A549 (cell line): ENCODE measurements around the gene MRPL34. TPM values are rescaled to one million over a fixed set of nuclear protein-coding genes. Genes with fewer than 3 reads are reported as not detected.

Source experiments
- ATAC-seq, 2 experiments: fragments of 200-7000 bp in 1 of 2; fragments of >200 bp in 1 of 2; cut with Nextera tagmentation in 1 of 2; cut with Tn5 transposase in 1 of 2; 3 replicates each; pipeline versions ENCODE4 v1.8.0 to v1.9.1; 2018 to 2020; ENCODE audit warnings: mild to moderate bottlenecking in 1 of 2, moderate library complexity in 1 of 2
- CTCF ChIA-PET: fragments of 300-600 bp; sonication (Branson Sonifier 250); formaldehyde crosslinking; extraction: SDS; loops from one replicate; lab custom pipeline; 2021; ENCODE audit warnings: antibody characterized with exemption, inconsistent platforms; lab: Yijun Ruan, JAX
- POLR2A ChIA-PET: fragments of 350-600 bp; formaldehyde crosslinking; extraction: SDS; loops from one replicate; lab custom pipeline; 2021; ENCODE audit warnings: antibody characterized with exemption, inconsistent platforms; lab: Yijun Ruan, JAX
- DNase-seq, 2 experiments: peaks; one replicate each; pipeline versions ENCODE4 v3.0.0 to v3.0.0-alpha.2; 2011 to 2016; ENCODE audit warnings: low read depth in 1 of 2, low spot score in 1 of 2
- FAIRE-seq: peaks from 2 replicates; lab custom pipeline; 2011; peaks lifted over from hg19 to GRCh38; lab: Jason Lieb, UNC
- H3K27ac ChIP-seq, 2 experiments: fragments of >200 bp; sonication (Bioruptor Twin); formaldehyde crosslinking; 3 replicates each; pipeline ENCODE4 v1.5.1; 2016 to 2017
- H3K4me1 ChIP-seq: fragments of >200 bp; sonication (Bioruptor Twin); formaldehyde crosslinking; 3 replicates; pipeline ENCODE4 v1.6.1; 2016
- H3K4me2 ChIP-seq: fragments of >200 bp; sonication (Bioruptor Twin); formaldehyde crosslinking; 3 replicates; pipeline ENCODE4 v1.6.1; 2016
- H3K4me3 ChIP-seq: fragments of >200 bp; sonication (Bioruptor Twin); formaldehyde crosslinking; 3 replicates; pipeline ENCODE4 v1.5.1; 2016
- H3K9me3 ChIP-seq: fragments of >200 bp; sonication (Bioruptor Twin); formaldehyde crosslinking; 3 replicates; pipeline ENCODE4 v1.6.1; 2016
- BHLHE40 ChIP-seq: IDR thresholded peaks from 2 replicates; pipeline ENCODE4 v1.6.1; 2012; ENCODE audit warnings: low read depth, low read length, inconsistent platforms
- CBX2 ChIP-seq: fragments of 200-600 bp; sonication (generic); IDR thresholded peaks from 2 replicates; pipeline ENCODE4 v1.6.1; 2016; ENCODE audit warnings: low read depth, mild to moderate bottlenecking, borderline replicate concordance
- CBX8 ChIP-seq: fragments of 200-600 bp; sonication (generic); IDR thresholded peaks from 2 replicates; pipeline ENCODE4 v1.6.1; 2016
- CEBPB ChIP-seq, 2 experiments: fragments of >200 bp in 1 of 2; sonication (Bioruptor Twin) in 1 of 2; formaldehyde crosslinking in 1 of 2; IDR thresholded peaks; 2 replicates each; pipeline ENCODE4 v1.6.1; 2012 to 2016
- CHD2 ChIP-seq: fragments of 150-350 bp; IDR thresholded peaks from 2 replicates; pipeline ENCODE4 v1.6.1; 2014; ENCODE audit warnings: low read length; ENCODE audit not compliant: partially characterized antibody
- CHD4 ChIP-seq: fragments of 200-600 bp; sonication (generic); IDR thresholded peaks from 2 replicates; pipeline ENCODE4 v1.6.1; 2016; ENCODE audit warnings: antibody characterized with exemption, mild to moderate bottlenecking, borderline replicate concordance
- EHF ChIP-seq: fragments of 250-450 bp; sonication (Bioruptor Pico); IDR thresholded peaks from 2 replicates; pipeline ENCODE4 v1.5.0; 2020; ENCODE audit warnings: mild to moderate bottlenecking
- ELK1 ChIP-seq: fragments of 150-350 bp; IDR thresholded peaks from 2 replicates; pipeline ENCODE4 v1.6.1; 2014; ENCODE audit warnings: low read depth, mild to moderate bottlenecking, low read length
- EP300 ChIP-seq, 2 experiments: fragments of >200 bp; sonication (Bioruptor Twin); formaldehyde crosslinking; IDR thresholded peaks; 2 replicates in 1 of 2; 3 replicates in 1 of 2; pipeline ENCODE4 v1.6.1; 2016 to 2017
- FOSL2 ChIP-seq, 2 experiments: fragments of 450-650 bp in 1 of 2; fragments of >200 bp in 1 of 2; sonication (Bioruptor Twin) in 1 of 2; formaldehyde crosslinking; IDR thresholded peaks; 2 replicates each; pipeline versions ENCODE4 v1.5.0 to v1.6.1; 2016 to 2020; ENCODE audit warnings: mild to moderate bottlenecking in 1 of 2, moderate library complexity in 1 of 2
- FOXS1 ChIP-seq: fragments of 250-450 bp; sonication (Bioruptor Pico); IDR thresholded peaks from 2 replicates; pipeline ENCODE4 v1.5.0; 2020; ENCODE audit warnings: mild to moderate bottlenecking, moderate library complexity
- GATA3 ChIP-seq: IDR thresholded peaks from 2 replicates; pipeline ENCODE4 v1.6.1; 2012; ENCODE audit warnings: borderline replicate concordance
- HEYL ChIP-seq: fragments of 250-450 bp; sonication (Bioruptor Pico); IDR thresholded peaks from 2 replicates; pipeline ENCODE4 v1.8.0; 2021; ENCODE audit warnings: mild to moderate bottlenecking, moderate library complexity
- HOXB5 ChIP-seq: fragments of 250-450 bp; sonication (Bioruptor Pico); IDR thresholded peaks from 2 replicates; pipeline ENCODE4 v1.5.0; 2020; ENCODE audit warnings: mild to moderate bottlenecking, moderate library complexity
- KDM1A ChIP-seq: fragments of 200-600 bp; sonication (generic); IDR thresholded peaks from 2 replicates; pipeline ENCODE4 v1.6.1; 2016; ENCODE audit warnings: low read depth, mild to moderate bottlenecking
- MAX ChIP-seq: IDR thresholded peaks from 2 replicates; pipeline ENCODE4 v1.6.1; 2012
- PBX3 ChIP-seq: IDR thresholded peaks from 2 replicates; pipeline ENCODE4 v1.6.1; 2012
- RAD21 ChIP-seq, 2 experiments: fragments of >200 bp in 1 of 2; sonication (Bioruptor Twin) in 1 of 2; formaldehyde crosslinking in 1 of 2; IDR thresholded peaks in 1 of 2; conservative IDR thresholded peaks in 1 of 2; 2 replicates in 1 of 2; 3 replicates in 1 of 2; pipeline ENCODE4 v1.6.1; 2012 to 2018; ENCODE audit warnings: inconsistent platforms in 1 of 2
- RFX5 ChIP-seq: fragments of 450-650 bp; IDR thresholded peaks from 2 replicates; pipeline ENCODE4 v1.7.1; 2014; ENCODE audit warnings: antibody characterized with exemption, mild to moderate bottlenecking, moderate library complexity
- TP53 ChIP-seq: fragments of 250-450 bp; sonication (Bioruptor Pico); IDR thresholded peaks from 2 replicates; pipeline ENCODE4 v1.5.0; 2021; ENCODE audit warnings: mild to moderate bottlenecking, moderate library complexity
- ZC3H11A ChIP-seq: fragments of 450-650 bp; IDR thresholded peaks from 2 replicates; pipeline ENCODE4 v1.6.1; 2014; ENCODE audit warnings: antibody characterized with exemption, mild to moderate bottlenecking
- ZFP36 ChIP-seq: fragments of 450-650 bp; IDR thresholded peaks from 2 replicates; pipeline ENCODE4 v1.6.1; 2014; ENCODE audit warnings: borderline replicate concordance; ENCODE audit not compliant: partially characterized antibody
- ZNF302 ChIP-seq: fragments of 250-450 bp; sonication (Bioruptor Pico); IDR thresholded peaks from 2 replicates; pipeline ENCODE4 v1.9.0; 2021; ENCODE audit warnings: inconsistent platforms, mild to moderate bottlenecking, moderate library complexity
- ZSCAN20 ChIP-seq: fragments of 250-450 bp; sonication (Bioruptor Pico); IDR thresholded peaks from 2 replicates; pipeline ENCODE4 v1.8.0; 2022; ENCODE audit warnings: mild to moderate bottlenecking, moderate library complexity
- WGBS: methylation state at CpG from one replicate; pipeline ENCODE4 v1.1.6; 2017; ENCODE audit errors: missing lambda C conversion rate; 5-methylcytosine and 5-hydroxymethylcytosine counted together
- polyA plus RNA-seq, 4 experiments: library from polyadenylated mRNA; depleted of rRNA in 3 of 4; stranded (reverse); fragments of >200 nt; fragmentation: RNase III in 1 of 4; extraction: RNeasy Plus Mini Kit Qiagen cat#74134 plus additional on column Dnase treatment in 1 of 4; gene quantifications; 2 replicates in 3 of 4; 3 replicates in 1 of 4; pipeline ENCODE4 v1.2.3, GENCODE V29; 2011 to 2017
- TF ChIP-seq, protein P1 (sequence below): fragments of 450-650 bp; IDR thresholded peaks from 2 replicates; pipeline ENCODE4 v1.6.1; 2014; ENCODE audit warnings: antibody characterized with exemption

The MRPL34 gene
- polyA plus RNA-seq, 2 of the 4 experiments (the other 2 are of a cell fraction) = 28.1 to 56.1 TPM

GRCh38 chr19:17347361-17347760, 41.7 kb downstream of the MRPL34 start:
- WGBS = 47% methylated on average over 6 of the region's 6 CpGs
- TF ChIP-seq ZNF302 (CRISPR knock-in tag) (no peak), EHF (no peak), CBX8 (no peak), CHD4 (no peak), TP53 (no peak), CEBPB (IDR thresholded peaks at IDR 0.05) (no peak), KDM1A (no peak), EP300 (IDR thresholded peaks at IDR 0.05) (no peak), FOSL2 (IDR thresholded peaks at IDR 0.05) (no peak), FOSL2 (CRISPR knock-in tag; IDR thresholded peaks at IDR 0.05) (no peak), GATA3 (no peak), PBX3 (no peak), MAX (no peak), RFX5 (no peak), HEYL (CRISPR knock-in tag) (no peak), ELK1 (no peak), HOXB5 (CRISPR knock-in tag) (no peak), RAD21 (conservative IDR thresholded peaks at IDR 0.05 in 1 of 2, IDR thresholded peaks at IDR 0.05 in 1 of 2) (no peak), CHD2 (no peak), FOXS1 (CRISPR knock-in tag) (no peak)
- TF ChIP-seq, protein P1, sequence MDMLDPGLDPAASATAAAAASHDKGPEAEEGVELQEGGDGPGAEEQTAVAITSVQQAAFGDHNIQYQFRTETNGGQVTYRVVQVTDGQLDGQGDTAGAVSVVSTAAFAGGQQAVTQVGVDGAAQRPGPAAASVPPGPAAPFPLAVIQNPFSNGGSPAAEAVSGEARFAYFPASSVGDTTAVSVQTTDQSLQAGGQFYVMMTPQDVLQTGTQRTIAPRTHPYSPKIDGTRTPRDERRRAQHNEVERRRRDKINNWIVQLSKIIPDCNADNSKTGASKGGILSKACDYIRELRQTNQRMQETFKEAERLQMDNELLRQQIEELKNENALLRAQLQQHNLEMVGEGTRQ = no peak
- ChIA-PET POLR2A (no interaction called here), CTCF (interaction anchor here (0.9 to 10.8 kb wide), 6 partner anchors 9 to 119 kb away, joined by 3 to 111 read pairs (median 4); no protein-coding TSS in a partner anchor)
- no peak for DNase-seq
- Histone ChIP-seq H3K9me3 (no peaks in the 10 kb centered on the region), H3K27ac (peak overlapping the region; percentile 17 to 48; a peak in 1 of 6 replicates), H3K4me2 (no peak overlapping the region), H3K4me3 (no peak overlapping the region), H3K4me1 (peaks cover 7% of the 10 kb centered on the region)
- no peak for ATAC-seq
- no peak for FAIRE-seq

- CTCF ChIA-PET = interaction anchor here (0.9 to 10.8 kb wide), 4 partner anchors 8 to 100 kb away, joined by 3 to 111 read pairs (median 4); no protein-coding TSS in a partner anchor
- 85% methylated on average over 2 of the region's 2 CpGs for WGBS
- DNase-seq (no peak), FAIRE-seq (no peak), ATAC-seq (no peak)
- Histone ChIP-seq H3K27ac (peak overlapping the region; percentile 68 to 86; a peak in 5 of 6 replicates), H3K4me3 (no peak overlapping the region), H3K9me3 (no peaks in the 10 kb centered on the region), H3K4me2 (no peak overlapping the region; the same call in 2 of the 3 replicates), H3K4me1 (peaks cover 7% of the 10 kb centered on the region)
- TF ChIP-seq HOXB5 (CRISPR knock-in tag) (no peak), CBX2 (no peak), BHLHE40 (no peak), ZFP36 (peak; percentile 74), KDM1A (0 out of 2 replicates have a peak, but pooled peaks have one; percentile 42), ZC3H11A (no peak), ZSCAN20 (CRISPR knock-in tag) (no peak)
- POLR2A ChIA-PET = no interaction called here
Measured at GRCh38 chr19:17347877-17348276, 42.2 kb downstream of the MRPL34 start.
